HL-60 (cell line): ENCODE measurements around the gene LARP6.

ENCODE experiments used
- DNase-seq, 2 experiments: peaks; one replicate each; pipeline ENCODE4 v3.0.0-alpha.2; 2010 to 2020; ENCODE audit warnings: low read depth in 1 of 2, low spot score in 1 of 2
- H3K27ac ChIP-seq: fragments of 250-450 bp; sonication (Bioruptor Pico); replicated peaks from 2 replicates; pipeline ENCODE4 v1.5.1; 2020; ENCODE audit warnings: mild to moderate bottlenecking, moderate library complexity
- H3K27me3 ChIP-seq: fragments of 250-450 bp; sonication (Bioruptor Pico); 2 replicates; pipeline ENCODE4 v1.5.1; 2021; ENCODE audit warnings: mild to moderate bottlenecking, moderate library complexity; ENCODE audit not compliant: insufficient read depth, poor library complexity, severe bottlenecking
- H3K4me3 ChIP-seq: replicated peaks from 2 replicates; pipeline ENCODE4 v1.5.1; 2011; ENCODE audit warnings: mild to moderate bottlenecking, control low read depth, low read length; ENCODE audit not compliant: insufficient read depth
- CTCF ChIP-seq: IDR thresholded peaks from one replicate; pipeline ENCODE4 v1.5.1; 2011; ENCODE audit warnings: low read length, control low read depth, inconsistent platforms; ENCODE audit not compliant: insufficient read depth
- GABPA ChIP-seq: IDR thresholded peaks from 2 replicates; pipeline ENCODE4 v1.6.1; 2012; ENCODE audit warnings: low read depth
- POLR2AphosphoS5 ChIP-seq: IDR thresholded peaks from 2 replicates; pipeline ENCODE4 v1.6.1; 2012; ENCODE audit warnings: low read depth
- SPI1 ChIP-seq: IDR thresholded peaks from 2 replicates; pipeline ENCODE4 v1.6.1; 2012; ENCODE audit warnings: low read depth, mild to moderate bottlenecking, borderline replicate concordance
- TF ChIP-seq, protein P1 (sequence below): IDR thresholded peaks from 2 replicates; pipeline ENCODE4 v1.6.1; 2012; ENCODE audit warnings: low read depth; ENCODE audit not compliant: insufficient replicate concordance

Gene LARP6

DNA sequence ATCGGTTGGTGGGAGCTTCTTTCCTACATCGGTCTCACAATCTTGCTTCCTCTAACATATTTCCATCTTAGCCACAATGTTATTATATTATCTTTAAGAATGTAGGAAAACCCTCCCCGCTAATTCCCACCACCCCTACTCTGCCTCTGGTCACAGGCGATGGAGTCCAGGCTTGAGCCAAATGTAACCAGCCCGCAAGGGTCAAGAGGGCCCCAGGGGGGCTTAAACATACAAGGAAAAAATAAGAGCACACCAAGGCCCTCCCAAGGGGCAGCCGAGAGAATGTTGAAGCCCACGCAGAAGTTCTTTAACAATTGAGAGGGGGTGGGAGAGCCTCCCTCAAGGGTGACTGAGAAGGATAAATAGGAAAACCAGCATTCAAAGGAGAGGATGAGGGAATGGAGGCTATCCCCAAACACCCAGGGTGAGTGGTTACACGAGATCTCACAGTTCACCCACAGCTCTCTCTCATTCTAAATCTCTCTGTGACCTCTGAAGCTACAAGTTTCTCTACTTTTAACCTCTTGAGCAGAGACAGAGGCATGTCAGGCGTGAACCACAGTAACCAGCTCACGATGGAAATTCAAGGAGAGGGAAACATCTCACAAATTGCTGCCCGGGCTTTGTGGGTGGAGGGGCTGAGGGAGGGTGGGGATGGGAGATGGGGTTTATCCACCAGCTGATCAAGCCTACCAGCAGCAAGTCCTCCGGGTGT lies 59.2 kb downstream of the LARP6 start:
- Histone ChIP-seq H3K4me3 (no peak overlapping the region), H3K27ac (no peak overlapping the region)

DNA sequence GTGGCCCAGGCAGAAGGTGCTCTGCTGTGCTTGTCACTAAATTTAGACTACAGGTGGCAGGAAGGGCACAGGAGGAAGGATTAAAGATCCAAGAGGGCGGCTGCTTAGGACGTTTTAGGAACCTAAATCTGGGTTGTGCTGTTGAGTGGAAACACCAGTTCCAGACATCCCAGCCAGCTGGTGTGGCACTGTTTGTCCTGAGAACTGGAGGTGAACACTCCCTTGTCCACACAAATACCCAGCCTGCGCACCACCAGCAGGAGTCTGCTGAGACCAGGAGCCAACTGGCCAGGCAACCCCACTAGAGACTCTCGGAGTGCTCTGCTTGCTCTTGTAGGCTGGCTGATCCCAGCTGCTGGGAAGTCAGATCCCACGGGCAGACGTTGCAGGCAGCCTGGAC lies 60.3 kb downstream of the LARP6 start:
- no peak for DNase-seq
- Histone ChIP-seq H3K4me3 (no peak overlapping the region), H3K27me3 (no peaks in the 10 kb centered on the region), H3K27ac (no peak overlapping the region)
- TF ChIP-seq, protein P1, sequence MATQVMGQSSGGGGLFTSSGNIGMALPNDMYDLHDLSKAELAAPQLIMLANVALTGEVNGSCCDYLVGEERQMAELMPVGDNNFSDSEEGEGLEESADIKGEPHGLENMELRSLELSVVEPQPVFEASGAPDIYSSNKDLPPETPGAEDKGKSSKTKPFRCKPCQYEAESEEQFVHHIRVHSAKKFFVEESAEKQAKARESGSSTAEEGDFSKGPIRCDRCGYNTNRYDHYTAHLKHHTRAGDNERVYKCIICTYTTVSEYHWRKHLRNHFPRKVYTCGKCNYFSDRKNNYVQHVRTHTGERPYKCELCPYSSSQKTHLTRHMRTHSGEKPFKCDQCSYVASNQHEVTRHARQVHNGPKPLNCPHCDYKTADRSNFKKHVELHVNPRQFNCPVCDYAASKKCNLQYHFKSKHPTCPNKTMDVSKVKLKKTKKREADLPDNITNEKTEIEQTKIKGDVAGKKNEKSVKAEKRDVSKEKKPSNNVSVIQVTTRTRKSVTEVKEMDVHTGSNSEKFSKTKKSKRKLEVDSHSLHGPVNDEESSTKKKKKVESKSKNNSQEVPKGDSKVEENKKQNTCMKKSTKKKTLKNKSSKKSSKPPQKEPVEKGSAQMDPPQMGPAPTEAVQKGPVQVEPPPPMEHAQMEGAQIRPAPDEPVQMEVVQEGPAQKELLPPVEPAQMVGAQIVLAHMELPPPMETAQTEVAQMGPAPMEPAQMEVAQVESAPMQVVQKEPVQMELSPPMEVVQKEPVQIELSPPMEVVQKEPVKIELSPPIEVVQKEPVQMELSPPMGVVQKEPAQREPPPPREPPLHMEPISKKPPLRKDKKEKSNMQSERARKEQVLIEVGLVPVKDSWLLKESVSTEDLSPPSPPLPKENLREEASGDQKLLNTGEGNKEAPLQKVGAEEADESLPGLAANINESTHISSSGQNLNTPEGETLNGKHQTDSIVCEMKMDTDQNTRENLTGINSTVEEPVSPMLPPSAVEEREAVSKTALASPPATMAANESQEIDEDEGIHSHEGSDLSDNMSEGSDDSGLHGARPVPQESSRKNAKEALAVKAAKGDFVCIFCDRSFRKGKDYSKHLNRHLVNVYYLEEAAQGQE: no peak

More for the DNA sequence above, 59.2 kb downstream of the LARP6 start:
- DNase-seq: no peak
- TF ChIP-seq CTCF (no peak), POLR2AphosphoS5 (no peak), SPI1 (no peak), GABPA (no peak)
- TF ChIP-seq, protein P1: no peak
- H3K27me3 ChIP-seq: no peaks in the 10 kb centered on the region

DNA sequence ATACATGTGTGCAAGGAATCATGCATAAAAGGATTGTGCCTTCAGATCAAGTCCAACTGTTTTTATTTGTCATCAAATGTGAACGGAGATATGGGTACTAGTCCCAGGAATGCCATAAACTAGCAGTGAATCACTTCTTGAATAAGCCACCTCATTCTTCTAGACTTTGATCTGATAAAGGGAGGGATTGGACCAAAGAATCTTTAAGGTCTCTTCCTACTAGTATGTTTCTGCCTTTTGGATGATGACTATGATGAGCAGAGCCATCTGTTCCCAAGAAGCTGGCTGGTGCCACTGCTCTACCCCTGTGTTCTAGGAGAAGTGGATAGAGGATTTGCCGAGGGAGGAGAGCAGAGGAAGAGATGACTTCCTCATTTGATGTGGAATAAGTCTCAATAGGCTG lies 61.8 kb downstream of the LARP6 start:
- Histone ChIP-seq H3K27me3 (no peaks in the 10 kb centered on the region), H3K27ac (no peak overlapping the region), H3K4me3 (no peak overlapping the region)
- no peak for DNase-seq
- TF ChIP-seq SPI1: peak; percentile 85
- no peak for TF ChIP-seq CTCF
- TF ChIP-seq, protein P1: no peak
- no peak for TF ChIP-seq POLR2AphosphoS5

- Histone ChIP-seq H3K4me3 (no peak overlapping the region), H3K27me3 (no peaks in the 10 kb centered on the region), H3K27ac (no peak overlapping the region)
- TF ChIP-seq POLR2AphosphoS5: no peak
- no peak for TF ChIP-seq SPI1
- no peak for TF ChIP-seq GABPA
- no peak for TF ChIP-seq CTCF
- TF ChIP-seq, protein P1: no peak
- DNase-seq: no peak
Measured at GRCh38 chr15:70791259-70791658, 62.7 kb downstream of the LARP6 start.
